ENCODE results near the gene HOXA6. TPM values are rescaled to one million over a fixed set of nuclear protein-coding genes. Genes with fewer than 3 reads are reported as not detected.

HOXA6 gene
- total RNA-seq, 6 experiments from 2014 or later, result not detected

DNA sequence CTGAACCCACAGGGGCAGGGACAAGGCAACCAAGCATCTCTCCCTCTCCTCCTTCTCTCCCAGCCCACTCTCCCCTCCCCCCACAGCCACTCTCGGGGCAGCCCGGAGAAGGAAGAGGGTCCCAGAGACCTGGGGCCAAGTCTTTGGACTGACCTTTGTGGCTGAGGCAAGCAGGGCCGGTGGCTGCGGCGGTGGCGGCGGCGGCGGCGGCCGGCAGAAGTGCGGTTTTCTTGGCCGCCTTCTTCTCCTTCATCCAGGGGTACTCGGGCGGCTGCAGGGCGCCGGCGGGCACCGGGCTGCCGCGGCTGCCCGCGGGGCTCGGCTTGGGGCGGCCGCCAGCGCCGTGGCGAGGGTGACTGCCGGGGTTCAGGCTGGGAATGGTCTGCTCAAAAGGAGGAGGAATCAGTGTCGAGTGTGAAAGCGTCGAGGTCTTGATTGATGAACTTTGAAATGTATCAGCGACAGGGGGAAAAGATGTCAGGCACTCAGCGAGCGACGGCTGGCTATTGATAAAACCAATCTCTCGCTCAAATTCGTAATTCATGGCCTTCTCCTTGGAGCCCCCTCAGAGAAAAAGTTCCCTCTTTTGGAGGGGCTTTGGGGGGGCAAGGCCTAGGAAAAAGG lies 45.5 kb downstream of the HOXA6 start:
- DNase-seq, result no peak
- ATAC-seq, result no peak
- TF ChIP-seq, protein P1, sequence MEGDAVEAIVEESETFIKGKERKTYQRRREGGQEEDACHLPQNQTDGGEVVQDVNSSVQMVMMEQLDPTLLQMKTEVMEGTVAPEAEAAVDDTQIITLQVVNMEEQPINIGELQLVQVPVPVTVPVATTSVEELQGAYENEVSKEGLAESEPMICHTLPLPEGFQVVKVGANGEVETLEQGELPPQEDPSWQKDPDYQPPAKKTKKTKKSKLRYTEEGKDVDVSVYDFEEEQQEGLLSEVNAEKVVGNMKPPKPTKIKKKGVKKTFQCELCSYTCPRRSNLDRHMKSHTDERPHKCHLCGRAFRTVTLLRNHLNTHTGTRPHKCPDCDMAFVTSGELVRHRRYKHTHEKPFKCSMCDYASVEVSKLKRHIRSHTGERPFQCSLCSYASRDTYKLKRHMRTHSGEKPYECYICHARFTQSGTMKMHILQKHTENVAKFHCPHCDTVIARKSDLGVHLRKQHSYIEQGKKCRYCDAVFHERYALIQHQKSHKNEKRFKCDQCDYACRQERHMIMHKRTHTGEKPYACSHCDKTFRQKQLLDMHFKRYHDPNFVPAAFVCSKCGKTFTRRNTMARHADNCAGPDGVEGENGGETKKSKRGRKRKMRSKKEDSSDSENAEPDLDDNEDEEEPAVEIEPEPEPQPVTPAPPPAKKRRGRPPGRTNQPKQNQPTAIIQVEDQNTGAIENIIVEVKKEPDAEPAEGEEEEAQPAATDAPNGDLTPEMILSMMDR (IDR thresholded peaks at IDR 0.05), result no peak
- Histone ChIP-seq H3K27ac (peak overlapping the region; percentile 50 to 80 (median 71)), H3K4me3 (peak overlapping the region in 2 of 3 donors; percentile 23 to 36), H3K9me3 (no peaks in the 10 kb centered on the region), H3K4me1 (peaks cover 0 to 3% (median 0%) of the 10 kb centered on the region in 4 donors), H3K36me3 (no peaks in the 10 kb centered on the region), H3K27me3 (peaks cover 0 to 31% of the 10 kb centered on the region in 2 donors)
- intact Hi-C loops (cut with DNase I), result no loop called here
- WGBS (ENCODE audit: insufficient coverage, low coverage, low lambda C conversion rate, missing lambda C conversion rate), result 2% methylated on average over 28 of the region's 39 CpGs

DNA sequence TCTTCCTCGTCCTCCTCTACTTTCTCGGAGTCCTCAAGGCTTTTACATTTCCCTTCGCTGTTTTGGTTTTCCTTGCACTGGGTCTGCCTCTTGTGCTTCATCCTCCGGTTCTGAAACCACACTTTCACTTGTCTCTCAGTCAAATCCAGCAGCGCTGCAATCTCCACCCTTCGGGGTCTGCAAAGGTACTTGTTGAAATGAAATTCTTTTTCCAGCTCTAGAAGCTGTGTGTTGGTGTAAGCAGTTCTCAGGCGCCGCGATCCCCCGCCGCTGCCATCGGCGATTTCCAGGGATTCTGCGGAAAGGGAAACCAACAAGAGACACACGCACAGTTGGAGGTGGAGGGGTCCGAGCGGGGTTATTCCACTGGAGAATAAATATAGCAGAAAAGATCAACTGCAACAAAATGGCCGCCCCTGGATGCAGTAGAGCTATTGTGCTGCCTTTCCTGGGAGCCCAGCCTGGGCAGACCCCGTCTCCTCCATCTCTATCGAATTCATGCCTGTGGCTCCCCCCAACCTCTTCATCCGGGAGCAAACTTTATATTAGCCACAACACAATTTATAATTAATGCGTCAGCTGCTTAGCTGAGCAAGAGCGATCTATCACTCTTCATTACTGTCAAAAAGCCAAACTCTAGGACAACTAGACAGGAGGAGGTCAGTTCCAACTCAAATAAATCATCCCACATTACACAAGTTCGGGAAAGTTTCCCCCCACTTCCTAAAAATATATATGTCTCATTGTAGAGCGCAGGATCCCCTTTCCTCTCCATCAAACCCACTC lies 46.2 kb downstream of the HOXA6 start:
- peaks cover 0 to 31% of the 10 kb centered on the region in 2 donors for H3K27me3 ChIP-seq
- WGBS (ENCODE audit: insufficient coverage, low coverage, low lambda C conversion rate, missing lambda C conversion rate), result 28% methylated on average over 22 of the region's 25 CpGs
- no peak for ATAC-seq
- TF ChIP-seq, protein P1 (IDR thresholded peaks at IDR 0.05), result no peak
- TF ChIP-seq POLR2A (IDR thresholded peaks at IDR 0.05), result no peak
- peaks cover 0 to 3% (median 0%) of the 10 kb centered on the region in 4 donors for H3K4me1 ChIP-seq
- peak overlapping the region; percentile 50 to 80 (median 71) for H3K27ac ChIP-seq
- no peaks in the 10 kb centered on the region for H3K9me3 ChIP-seq
- H3K36me3 ChIP-seq, result no peaks in the 10 kb centered on the region
- no peak for DNase-seq
- intact Hi-C loops (cut with DNase I), result no loop called here
- H3K4me3 ChIP-seq, result peak overlapping the region in 2 of 3 donors; percentile 23 to 36

DNA sequence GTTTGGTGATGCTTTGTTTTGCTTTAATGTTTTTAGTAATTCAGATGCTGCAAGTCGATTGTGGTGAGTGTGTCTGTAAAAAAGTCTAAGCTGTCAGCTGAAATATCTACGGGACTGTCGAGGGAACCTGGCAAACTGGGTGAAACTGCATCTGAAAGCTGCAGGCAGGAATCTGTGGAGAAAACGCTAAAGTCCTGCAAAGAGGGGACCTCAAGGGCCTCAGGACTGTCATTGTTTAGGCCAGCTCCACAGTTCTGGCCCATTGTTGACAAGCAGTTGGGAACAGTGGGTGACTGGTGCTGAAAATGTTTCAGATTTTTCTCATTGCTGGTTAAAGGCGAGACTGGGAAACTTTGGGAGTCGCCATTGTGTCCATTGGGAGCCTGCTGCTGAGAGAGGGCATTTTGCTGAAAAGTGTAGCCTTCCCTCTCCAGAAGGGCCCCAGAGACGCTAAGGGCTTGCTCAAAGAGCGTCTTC lies 46.8 kb downstream of the HOXA6 start:
- WGBS (ENCODE audit: insufficient coverage, low coverage, low lambda C conversion rate, missing lambda C conversion rate), result 24% methylated on average over 5 of the region's 8 CpGs

More for the DNA sequence above, 46.8 kb downstream of the HOXA6 start:
- H3K36me3 ChIP-seq, result no peaks in the 10 kb centered on the region
- ATAC-seq (no peak), DNase-seq (no peak)
- intact Hi-C loops (cut with DNase I), result no loop called here
- TF ChIP-seq, protein P1 (IDR thresholded peaks at IDR 0.05), result no peak
- TF ChIP-seq POLR2A (IDR thresholded peaks at IDR 0.05), result no peak
- peak overlapping the region in 1 of 3 donors; percentile 36 for H3K4me3 ChIP-seq
- H3K9me3 ChIP-seq, result no peaks in the 10 kb centered on the region
- H3K27ac ChIP-seq, result peak overlapping the region; percentile 39 to 80 (median 71)
- peaks cover 0 to 31% of the 10 kb centered on the region in 2 donors for H3K27me3 ChIP-seq
- H3K4me1 ChIP-seq, result peaks cover 0 to 3% (median 0%) of the 10 kb centered on the region in 4 donors
